SIG-M5 treated with dmso at 0.1 percent for 504 hours (cell line): ENCODE measurements around the gene FYB2.
"Not testable (repeated sequence)": the region's sequence is repeated elsewhere in the genome, so short reads cannot be mapped to it uniquely, and the experiment has no call there.

Source experiments
- DNase-seq: peaks from one replicate; lab custom pipeline; 2025; ENCODE audit not compliant: unreplicated experiment; lab: John Stamatoyannopoulos, UW

FYB2 gene

DNA sequence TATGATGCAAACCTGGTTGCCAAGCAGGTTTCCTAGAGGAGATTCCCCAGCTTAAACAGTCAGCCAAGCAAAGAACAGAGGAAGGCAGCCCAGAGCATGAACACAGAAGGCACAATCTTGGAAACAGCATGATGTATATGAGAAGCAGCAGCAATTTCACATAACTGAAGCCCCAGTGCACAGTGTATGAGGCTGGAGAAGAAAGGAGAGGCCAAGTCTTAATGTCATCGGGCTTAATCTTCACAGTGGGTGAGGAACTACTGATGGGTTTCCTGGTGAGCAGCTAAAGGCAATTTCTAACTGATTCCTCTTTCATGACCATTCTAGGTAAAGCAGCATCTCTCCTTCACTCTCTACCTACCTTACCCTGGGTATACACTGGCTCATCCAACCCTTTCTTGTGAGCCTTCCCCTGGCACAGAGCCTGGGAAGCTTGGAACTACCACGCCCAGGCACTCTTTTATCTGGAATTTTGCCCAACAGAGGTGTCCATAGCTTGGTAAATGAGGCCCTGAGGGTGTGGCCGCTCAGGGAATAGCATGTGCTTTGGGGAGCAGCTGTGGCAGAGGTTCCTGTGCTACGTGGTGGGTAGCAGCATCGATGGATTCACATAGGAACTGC lies 22.0 kb downstream of the FYB2 start:
- no peak for DNase-seq

DNA sequence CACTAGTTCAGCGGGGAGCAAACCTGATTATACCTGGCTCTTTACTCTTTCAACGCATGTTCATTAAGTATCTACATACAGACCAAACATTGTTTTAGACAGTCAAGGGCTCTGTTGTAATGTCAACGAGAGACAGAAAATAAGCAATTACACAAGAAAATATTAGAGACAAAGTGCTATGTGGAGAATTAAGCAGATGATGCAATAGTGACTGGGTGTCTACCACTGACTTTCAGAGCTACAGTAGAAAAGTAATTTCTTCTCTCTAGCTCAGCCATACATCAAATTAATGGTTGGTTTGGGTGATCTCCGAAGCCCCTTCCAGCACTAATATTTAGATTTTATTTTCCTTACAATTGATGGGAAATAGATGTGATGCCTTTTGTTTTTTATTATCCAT lies 23.3 kb downstream of the FYB2 start:
- no peak for DNase-seq

DNA sequence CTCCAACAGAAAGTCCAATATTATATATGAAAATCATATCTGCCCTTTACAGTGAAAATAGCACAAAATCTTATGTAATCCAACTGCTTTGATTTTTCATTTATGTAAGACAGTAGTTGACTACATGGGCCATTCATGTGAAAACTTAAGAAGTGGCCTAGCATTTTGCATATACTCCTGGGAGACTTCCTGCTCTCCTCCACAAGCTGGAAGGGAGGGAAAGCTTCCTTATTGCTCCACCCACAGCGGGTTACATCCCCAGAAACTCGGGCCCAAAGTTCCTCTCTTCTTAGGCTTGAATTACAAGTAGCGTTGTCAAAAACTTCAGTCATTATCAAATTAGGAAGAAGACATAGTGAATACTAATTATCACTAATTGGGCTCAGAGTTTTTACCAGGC lies 29.2 kb downstream of the FYB2 start:
- no peak for DNase-seq

DNA sequence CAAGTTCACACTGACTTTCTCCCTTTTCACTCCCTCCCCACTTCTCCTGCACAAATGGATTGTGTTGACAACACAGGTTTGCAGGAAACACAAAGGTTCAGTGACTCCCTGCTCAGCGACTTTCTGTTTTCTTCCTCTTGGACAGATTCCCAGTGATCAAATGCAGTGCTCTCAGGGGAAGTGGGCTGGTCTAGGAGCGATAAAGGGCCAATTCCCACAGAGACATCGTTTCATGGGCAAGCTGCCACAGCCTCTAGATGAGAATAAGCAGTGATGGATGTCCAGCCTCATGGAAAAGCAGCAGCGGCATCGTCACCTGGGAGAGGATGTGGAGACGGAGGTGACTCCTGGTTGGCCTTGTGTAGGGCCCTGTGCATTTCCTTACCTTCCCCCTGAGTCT lies 30.6 kb downstream of the FYB2 start:
- DNase-seq: no peak

DNA sequence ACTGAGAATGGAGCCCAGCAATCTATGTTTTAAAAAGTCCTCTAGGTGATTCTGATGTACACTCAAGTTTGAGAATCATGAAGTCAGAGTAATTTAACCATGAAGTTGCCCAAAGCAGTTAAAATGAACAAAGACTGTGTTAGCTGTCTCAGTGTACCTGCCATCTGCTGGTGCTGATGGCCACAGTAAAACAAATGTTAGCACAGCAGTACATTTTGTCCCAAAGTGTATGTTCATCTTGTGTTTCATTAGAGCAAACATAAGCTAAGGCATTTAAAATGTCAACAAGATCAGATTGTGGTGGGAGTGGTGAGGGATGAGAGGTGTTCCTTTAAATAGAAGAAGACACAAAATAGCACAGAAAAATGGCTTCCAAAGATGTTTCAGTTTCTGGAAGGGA lies 31.1 kb downstream of the FYB2 start:
- no peak for DNase-seq

DNA sequence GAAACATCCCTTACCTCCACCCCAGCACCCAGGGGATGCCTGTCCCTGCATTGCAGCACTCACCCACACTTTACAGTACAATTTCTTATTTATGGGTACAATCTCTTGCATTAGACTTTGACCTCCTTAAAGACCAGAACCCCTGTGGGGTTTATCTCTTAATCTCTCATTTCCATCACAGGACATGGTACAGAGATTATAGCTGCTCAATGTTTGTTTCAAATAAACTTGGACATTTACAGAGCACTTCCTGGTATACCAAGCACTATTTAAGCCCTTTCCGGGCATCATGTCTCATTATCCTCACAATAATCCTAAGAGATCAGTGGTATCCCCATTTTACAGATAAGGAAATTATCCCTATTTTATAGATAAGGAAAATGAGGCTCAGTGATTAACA lies 31.9 kb downstream of the FYB2 start:
- DNase-seq: no peak

DNA sequence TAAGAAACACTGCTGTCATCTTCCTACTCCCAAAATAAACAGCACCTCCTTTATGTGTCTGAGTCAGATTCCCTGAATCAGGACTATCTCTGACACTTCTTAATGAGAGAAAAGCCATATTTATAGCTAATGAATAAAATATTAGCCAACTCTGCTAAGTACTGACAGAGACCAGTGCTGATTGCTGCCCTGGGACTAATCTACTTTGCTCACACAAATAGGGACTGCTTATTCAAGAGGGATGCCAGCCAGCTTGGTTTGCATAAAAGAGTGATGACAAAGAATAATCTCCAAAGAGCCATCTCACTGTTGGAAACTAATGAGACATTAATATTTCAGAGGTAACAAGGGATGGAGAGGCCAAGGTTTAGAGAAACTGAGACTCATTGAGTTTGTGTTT lies 36.4 kb downstream of the FYB2 start:
- DNase-seq: no peak

DNA sequence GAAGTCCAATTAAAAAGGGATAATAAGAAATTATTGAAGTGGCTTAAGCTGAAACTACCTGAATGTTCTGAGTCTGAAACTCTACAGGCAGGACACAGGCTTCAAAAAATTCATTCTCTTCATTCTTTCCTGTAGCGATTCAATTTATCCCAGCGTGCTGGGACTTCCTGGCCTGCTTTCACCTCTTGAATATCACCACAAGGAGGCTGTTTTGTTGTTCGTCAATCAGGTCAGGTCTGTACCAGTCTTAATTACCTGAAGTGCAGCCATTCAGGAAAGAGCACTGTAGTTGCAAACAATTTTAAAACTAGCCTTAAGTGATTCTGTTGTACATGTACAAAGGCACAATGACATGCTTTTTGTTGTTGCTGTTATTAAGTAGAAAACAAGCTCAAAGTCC lies 38.4 kb downstream of the FYB2 start:
- no peak for DNase-seq

DNA sequence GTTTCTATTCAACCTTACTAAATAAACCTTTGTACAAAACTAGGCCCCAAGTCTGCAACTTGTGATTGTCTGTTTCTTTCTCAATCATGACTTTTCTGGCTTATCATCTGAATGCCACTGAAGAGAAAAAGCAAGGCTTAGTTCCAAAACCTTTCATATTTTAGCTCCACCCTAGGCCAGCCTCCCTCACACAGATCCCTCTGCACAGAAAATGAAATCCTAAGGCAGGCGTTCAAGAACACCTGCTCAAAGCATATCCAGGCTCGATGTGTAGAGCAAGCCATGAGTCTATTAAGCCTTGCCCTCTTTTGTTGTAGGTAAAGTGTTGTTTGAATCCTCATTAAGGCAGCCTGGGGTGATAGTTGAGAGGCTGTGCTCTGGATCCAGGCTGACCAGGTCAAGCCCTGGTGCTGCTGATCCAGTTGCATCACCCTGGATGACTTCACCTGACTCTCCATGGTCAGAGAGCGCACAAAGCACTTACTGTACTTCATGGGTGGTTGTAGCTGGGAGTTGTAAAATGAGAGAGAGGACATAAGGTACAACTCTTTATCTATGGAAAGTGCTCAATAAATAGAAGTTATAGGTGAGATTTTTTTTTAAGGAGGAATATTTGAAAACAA lies 39.0 kb downstream of the FYB2 start:
- DNase-seq: no peak

DNA sequence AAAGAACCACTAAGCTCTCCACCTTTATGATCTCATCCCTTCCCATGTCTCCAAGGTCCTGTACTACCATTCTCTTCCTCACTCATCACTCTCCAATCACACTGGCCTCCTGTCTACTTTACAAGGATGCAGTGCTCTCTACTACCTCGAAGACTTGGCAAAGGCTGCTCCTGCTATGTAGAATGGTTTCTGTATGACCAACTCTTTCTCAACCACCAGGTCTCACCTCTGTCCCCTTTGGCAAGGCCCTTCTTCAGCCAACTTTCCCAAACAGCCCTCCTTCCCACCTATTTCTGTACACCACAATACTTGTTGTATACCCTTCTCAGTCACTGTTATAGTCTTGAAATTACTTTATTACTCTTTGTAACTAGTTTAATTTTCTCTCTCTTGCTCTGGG lies 41.2 kb downstream of the FYB2 start:
- DNase-seq: no peak

DNA sequence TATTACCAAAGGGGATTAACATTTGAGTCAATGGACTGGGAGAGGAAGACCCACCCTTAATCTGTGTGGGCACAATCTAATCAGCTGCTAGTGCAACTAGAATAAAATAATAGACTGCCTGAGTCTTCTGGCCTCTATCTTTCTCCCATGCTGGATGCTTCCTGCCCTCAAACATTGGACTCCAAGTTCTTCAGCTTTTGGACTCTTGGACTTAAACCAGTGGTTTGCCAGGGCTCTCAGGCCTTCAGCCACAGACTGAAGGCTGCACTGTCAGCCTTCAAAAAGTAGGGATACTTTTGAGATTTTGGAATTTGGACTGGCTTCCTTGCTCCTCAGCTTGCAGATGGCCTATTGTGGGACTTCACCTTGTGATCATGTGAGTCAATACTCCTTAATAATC lies 44.5 kb downstream of the FYB2 start:
- DNase-seq: not testable (repeated sequence)

DNA sequence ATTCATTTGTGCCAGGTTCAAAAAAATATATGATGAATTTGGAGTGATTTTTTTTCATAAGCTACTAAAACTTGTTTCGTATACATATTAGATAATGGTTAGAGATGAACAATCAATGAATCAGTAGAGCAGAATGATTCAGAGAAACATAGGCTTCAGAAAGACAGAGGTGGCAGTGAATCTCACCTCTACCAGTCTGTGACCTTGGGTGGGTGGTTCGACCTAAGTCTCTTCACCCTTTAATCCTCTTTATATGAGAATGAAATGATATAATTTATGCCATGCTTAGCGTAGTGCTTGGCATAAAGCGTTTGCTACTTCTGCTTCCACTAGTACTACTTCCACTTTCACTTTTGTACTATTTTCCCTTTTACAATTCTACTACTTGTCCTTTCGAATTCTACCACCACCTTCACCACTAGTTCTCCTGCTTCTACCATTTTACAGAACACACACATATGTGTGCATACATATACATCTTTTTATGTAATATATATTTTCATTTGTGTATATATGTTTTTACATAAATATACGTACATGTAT lies 45.1 kb downstream of the FYB2 start:
- peak; percentile 11 for DNase-seq

DNA sequence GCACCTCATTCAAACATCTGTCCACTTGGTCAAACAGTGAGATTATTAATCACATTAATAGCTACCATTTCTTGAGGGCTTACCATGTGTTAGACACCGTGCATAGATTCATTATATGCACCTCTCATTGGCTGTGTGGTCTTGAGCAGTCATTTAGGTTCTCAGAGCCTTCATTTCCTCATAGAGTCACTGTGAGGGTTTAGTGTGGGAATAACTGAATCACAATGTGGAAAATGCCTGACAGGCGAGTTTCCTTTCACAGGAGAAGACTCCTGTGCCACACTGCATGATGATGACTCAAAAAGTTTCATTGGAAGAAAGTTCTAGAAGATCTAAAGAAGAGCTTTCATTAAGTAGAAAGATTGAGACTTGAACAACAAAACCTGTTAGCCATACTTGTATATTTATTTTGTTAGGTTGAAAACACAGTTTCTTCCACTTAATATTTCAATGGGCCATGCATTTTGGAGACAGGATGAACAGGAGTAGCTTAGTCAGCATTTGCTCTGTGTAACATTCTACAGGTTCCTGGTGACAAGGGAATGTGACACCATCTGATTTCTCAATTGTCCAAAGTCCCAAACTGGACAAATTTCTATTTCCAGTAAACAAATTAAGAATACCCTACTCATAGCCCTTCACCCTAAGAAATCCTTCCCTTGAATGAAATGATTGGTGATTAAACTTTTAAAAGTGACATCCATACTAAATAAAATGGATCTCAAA lies 45.7 kb downstream of the FYB2 start:
- no peak for DNase-seq

DNA sequence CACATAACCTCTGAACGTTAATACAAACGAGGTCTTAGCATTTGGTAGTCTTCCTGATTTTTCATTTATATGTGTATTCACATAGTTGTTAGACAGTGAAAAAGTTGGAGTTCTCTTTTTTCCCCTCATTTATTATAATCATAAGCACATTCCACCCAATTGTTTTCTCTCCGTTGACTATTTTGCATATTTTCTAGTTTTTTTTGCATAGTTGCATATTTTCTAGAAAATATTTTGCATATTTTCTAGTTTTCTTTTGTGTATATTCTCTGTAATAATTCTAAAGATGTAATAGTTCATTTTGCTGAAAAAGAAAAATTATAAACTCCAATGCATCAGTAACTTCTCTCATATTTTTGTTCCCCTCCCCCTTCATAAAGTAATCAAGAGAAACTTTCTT lies 47.5 kb downstream of the FYB2 start:
- DNase-seq: no peak

DNA sequence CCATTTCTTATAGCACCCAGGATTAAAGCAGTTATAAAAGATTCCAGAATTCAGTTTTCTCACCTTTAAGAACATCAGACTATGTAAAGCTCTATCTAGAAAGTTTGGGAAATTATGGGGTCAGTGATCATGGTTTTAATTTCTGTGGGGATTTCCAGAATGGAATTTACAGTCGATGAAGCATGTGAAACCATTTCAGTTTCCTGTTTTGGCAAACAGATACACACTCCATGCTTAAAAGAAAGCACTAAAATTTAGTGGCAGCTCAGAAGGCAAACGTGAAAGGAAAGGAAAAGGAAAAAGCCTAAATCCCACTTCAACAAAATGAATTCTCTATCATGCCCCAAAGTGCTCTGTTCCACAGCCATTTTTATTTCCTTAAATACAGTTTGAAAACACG lies 60.4 kb downstream of the FYB2 start:
- DNase-seq: no peak

DNA sequence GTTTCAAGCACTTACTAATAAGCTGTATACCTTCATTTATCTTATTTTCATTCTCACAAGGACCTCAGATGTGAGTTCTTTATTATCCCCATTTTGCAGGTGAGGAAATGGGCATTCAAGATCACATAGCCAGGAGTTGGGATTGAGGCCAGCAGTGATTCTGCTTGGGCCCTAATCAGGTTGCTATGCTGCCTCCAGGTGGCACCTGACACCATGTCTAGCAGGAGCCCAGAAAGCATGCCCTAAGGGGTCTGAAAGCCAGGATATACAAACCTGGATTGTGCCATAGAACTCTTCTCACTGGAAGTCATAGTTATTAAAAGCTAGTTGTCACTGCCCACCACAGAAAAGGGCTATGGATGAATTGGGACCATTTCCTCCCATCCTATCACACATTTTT lies 61.1 kb downstream of the FYB2 start:
- peak; percentile 2 for DNase-seq

DNA sequence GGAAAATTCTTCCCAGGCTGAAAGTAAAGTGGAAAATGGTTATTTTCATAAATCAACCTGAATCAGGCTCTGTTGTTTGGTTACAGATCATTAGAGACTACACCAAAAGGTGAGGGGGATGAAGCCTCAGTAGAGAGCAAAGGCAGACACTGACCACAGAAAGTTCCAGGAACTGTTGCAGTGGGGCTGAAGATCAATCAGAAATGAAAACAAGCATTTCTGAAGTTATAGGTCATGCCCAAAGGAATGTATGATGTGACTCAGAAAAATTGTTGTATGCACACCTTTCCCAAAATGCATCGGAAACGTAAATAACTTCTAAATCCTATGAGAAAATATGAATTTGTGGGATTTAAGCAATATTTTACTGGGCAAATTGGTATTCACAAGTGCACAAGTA lies 63.3 kb downstream of the FYB2 start:
- no peak for DNase-seq

DNA sequence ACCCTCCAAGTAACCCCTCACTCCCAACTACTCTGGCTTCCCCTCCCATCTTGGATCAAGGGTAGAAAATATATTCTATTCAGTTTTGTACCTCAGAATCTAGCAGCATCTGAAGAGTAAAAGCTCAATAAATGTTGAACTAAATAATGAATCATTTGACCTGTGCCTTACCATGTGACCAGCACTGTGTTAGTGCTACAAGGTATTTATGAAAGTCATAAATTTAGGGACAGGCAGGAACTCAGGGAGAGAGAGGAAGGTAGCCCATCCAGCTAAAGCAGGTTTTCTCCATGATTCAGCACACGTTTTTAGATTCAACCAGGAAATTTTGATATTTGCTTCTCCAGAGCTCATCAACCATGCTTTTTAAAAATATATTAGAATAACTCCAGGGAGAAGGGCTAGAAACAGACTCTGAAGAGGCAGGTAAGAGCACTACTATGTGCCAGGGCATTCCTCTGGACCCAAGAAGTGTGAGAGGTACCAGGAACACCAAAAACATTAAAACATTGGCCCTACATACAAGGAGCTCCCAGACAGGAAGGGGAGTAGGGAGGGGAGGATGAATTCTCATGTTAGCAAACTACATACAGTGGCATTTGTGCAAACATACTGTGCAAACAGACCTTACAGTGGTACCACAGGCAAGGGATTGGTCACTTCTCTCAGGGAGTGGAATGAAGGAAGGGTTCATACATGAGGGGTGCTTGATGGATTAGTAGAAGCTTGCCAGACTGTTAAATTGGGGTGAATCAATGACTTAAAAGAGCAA lies 64.3 kb downstream of the FYB2 start:
- no peak for DNase-seq

DNA sequence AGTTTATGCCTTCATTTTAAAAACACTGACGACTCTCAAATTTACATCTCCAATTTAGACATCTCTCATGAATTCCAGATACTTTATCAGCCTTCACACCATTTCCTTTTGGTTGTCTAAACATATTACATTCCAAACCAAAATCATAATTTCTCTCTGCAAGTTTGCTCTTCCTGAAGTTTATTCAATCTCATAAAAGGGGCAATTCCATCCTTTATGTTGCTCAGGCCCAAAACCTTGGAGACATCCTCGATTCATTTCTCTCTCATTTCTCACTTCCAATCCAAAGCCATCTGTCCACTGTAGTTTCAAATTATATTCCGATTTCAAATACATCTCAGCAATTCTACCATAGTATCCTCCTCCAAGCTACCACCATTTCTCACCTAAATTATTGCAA lies 74.0 kb downstream of the FYB2 start:
- no peak for DNase-seq

DNA sequence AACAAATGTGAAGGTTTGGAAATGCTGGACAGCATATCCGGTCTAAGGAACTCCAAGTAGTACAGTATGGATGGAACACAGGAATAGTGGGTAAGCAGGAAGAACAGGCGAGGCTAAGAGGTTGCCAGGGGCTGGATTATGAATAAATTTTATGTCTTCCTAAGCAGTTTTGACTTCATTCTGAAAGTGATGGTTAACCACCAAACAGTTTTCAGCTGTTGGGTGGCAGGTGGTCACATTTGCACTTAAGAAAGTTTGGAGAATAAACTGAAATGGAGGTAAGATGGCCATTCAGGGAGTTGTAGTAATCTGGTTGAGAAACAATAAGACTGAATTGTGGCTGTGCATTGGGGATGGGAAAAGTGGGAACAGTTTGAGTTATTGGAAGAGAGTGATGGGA lies 90.2 kb downstream of the FYB2 start:
- no peak for DNase-seq

DNA sequence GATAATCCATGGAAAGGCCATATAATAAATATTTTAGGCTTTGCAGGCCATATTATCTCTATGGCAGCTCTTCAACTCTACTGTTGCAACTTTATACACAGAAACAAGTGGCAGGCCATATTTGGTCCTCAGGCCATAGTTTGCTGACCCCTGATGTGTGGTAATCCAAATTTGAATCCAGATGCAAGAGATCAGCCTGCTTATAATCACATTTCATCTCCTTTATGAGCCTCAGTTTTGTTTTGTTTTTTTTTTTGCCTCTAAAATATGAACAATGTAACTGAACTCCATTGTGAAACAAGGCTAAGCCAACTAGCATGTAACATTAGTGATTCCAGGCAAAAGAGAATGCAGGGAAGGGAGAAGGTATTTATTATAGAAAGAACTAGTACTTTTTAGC lies 92.5 kb downstream of the FYB2 start:
- DNase-seq: no peak

DNA sequence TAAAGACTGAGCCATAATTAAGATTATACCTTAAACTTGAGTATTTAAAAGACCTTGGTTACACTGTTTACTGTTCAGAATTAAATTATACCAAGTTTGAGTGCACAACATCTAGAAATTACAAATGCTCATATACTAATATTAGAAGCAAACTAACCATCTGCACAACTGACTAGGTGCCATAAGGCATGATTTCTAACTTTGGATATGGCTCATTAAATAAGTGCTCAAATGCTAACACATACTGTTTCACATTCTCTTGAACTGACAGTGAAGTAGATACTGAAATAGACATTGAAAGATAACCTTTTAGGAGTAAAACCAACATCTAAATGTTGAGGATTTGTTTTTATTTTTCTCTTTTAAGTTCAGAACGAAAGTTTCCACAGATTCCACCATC lies 100.0 kb downstream of the FYB2 start:
- no peak for DNase-seq
